ENCODE measurements around the gene CARD8.

Gene CARD8

DNA sequence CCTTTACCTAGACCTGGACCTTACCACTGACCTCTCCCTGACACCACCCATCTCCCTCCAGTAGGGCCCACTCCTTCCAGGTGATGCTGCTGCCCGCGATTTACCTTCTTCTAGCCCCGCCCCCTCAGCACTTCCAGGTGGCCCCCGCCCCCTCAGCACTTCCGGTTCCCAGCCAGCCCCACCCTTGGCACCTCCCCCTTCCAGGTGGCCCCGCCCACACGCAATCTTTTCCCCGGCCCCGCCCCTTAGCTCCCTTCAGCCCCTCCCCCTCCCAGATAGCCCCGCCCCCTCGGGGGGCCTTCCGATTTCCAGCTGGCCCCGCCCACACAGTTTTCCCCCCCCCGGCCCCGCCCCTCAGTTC is 86.2 kb downstream of the CARD8 start:
- peak; percentile 85 for DNase-seq

GRCh38 chr19:48168689-48169088 is 87.0 kb downstream of the CARD8 start:
- no peak for DNase-seq

DNA sequence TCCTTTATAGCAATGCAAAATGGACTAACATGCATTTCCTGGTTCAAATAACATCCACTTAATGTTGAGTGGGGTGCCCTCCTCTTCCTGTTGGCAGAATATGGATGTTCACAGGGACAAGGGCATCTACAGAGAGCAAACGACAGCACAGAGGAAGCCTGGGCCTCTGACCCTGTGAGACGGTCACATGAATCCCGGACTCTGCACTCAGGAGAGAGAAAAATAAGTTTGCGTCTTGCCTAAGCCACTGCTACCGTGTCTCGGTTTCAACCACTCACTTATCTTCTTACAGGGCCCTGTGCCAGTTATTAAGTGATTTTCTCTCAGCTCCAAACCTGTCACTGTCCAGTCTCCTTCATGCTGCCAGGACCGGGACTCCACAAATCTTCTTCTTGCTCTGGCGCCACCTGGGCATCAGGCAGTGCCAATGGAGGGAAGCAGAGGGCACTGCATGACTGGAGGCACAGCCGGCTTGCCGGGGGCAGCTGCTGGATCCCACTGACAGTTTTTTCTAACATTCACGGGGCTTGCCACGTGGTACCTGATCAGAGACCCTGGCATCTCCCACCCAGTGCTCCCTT is 97.4 kb downstream of the CARD8 start:
- no peak for DNase-seq

Data from activated naive CD4-positive, alpha-beta T cell treated with anti-CD3 and anti-CD28 coated beads, Interleukin-2, amount 50 U/mL, for 16 hours (primary cell).